Measurements from ENCODE around the gene MRGPRD.

MRGPRD gene

DNA sequence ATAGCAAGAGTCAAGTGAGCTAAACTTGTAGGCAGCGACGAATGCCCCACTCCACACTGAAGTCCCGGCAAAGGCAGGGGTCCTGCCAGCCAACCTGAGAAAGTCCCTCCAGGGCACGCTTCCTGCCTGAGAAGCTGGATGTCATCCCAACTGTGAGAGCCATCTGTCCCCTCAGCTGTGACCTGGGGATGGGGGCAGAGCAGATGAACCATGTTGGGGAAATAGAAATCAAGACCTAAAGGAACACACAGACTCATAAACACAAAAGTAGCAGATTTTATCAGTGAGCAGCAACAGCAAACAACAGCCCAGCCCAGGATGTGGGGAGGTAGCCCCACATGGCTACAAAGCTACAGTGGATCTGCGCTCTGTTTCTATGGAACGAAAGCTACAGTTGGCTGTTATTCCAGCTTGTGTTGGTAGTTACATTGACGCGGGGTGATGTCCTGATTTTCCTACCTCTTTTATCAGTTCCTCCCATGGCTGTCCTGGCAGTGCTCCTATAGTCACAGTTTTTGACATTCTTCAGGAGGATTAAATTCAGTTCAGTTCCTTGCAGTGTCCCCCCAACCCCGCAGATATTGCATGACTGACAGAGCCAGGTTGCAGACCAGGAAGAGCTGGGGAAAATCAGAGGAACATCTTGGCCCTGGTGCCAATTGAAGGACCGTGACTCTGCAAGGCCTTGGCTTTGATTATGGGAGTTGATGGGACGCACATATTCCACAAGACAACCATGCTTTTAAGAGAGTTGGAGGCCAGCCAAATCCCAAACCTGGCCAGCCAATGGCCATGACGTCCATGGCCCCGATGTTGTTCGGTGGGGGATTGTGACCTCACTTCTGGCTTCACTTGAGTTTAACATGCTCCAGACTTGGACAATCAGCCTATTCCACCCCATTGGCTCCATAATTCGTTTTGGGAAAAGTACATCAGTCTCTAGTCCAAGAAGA lies 14.6 kb downstream of the MRGPRD start:
- no peak overlapping the region for H3K18ac ChIP-seq (ENCODE audit: low read length)
- H3K27ac ChIP-seq (replicated peaks; ENCODE audit: low read length) = no peak overlapping the region
- H4K8ac ChIP-seq (ENCODE audit: low read depth, low read length) = no peak overlapping the region
- H3K9ac ChIP-seq (ENCODE audit: low read depth, low read length, poor library complexity) = peak overlapping the region; percentile 12
- H4K91ac ChIP-seq (ENCODE audit: low read depth, low read length, poor library complexity) = no peak overlapping the region
- H2BK12ac ChIP-seq (ENCODE audit: low read length) = no peak overlapping the region
- H3K14ac ChIP-seq (ENCODE audit: low read length) = no peak overlapping the region
- H3K4me3 ChIP-seq (ENCODE audit: low read length in 2 of 2) = no peak overlapping the region
- DNase-seq (ENCODE audit: low spot score) = no peak
- H3K79me1 ChIP-seq (ENCODE audit: low read depth, low read length) = no peaks in the 10 kb centered on the region
- no CpG with 5 or more reads among the region's 15 CpGs for WGBS, 2 donors (ENCODE audit: extremely low coverage in 2 of 2, insufficient read length in 2 of 2, insufficient replicate concordance in 1 of 2)
- H2AK5ac ChIP-seq (ENCODE audit: low read depth, low read length) = no peak overlapping the region
- H2AFZ ChIP-seq (ENCODE audit: low read length) = no peak overlapping the region
- H3K9me3 ChIP-seq (replicated peaks in 1 of 2; ENCODE audit: control insufficient read depth in 2 of 2, insufficient read depth in 1 of 2, low read depth in 1 of 2, low read length in 2 of 2) = peaks cover 0 to 12% of the 10 kb centered on the region in 2 donors
- H3K27me3 ChIP-seq (ENCODE audit: control insufficient read depth in 3 of 3, insufficient read depth in 3 of 3, low read depth in 1 of 3, low read length in 3 of 3) = peaks cover 0 to 14% (median 0%) of the 10 kb centered on the region in 3 experiments
- no peak overlapping the region for H2BK15ac ChIP-seq (ENCODE audit: low read length)
- no peak overlapping the region for H3K4me2 ChIP-seq (ENCODE audit: insufficient read depth, low read length, poor library complexity, severe bottlenecking)
- no peaks in the 10 kb centered on the region for H3K36me3 ChIP-seq (replicated peaks in 1 of 2; ENCODE audit: control insufficient read depth in 2 of 2, insufficient read depth in 2 of 2, low read length in 2 of 2)
- H2BK5ac ChIP-seq (ENCODE audit: low read length) = no peak overlapping the region
- H3K4me1 ChIP-seq (ENCODE audit: control insufficient read depth in 2 of 2, insufficient read depth in 1 of 2, low read depth in 1 of 2, low read length in 2 of 2) = no peaks in the 10 kb centered on the region
- H3K23ac ChIP-seq (ENCODE audit: low read depth, low read length, poor library complexity) = no peak overlapping the region
- H3K4ac ChIP-seq (ENCODE audit: low read length) = no peak overlapping the region
- no peak overlapping the region for H2BK120ac ChIP-seq (ENCODE audit: low read depth, low read length)

DNA sequence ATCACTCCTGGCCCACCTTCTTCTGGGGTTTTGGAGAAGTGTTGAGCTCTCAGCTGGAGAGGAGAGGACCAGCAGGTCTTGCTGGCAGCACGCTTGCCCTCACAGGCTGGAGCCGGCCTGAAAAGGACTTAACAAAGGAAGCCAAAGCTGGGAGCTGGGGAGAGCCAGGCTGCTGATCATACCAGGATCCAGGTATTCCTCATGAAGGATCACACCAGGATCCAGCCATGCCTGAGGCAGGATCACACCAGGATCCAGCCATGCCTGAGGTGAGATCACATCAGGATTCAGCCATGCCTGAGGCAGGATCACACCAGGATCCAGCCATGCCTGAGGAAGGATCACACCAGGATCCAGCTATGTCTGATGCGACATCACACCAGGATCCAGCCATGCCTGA lies 17.0 kb downstream of the MRGPRD start:
- H2BK12ac ChIP-seq (ENCODE audit: low read length) = no peak overlapping the region
- no peak overlapping the region for H4K91ac ChIP-seq (ENCODE audit: low read depth, low read length, poor library complexity)
- H2AFZ ChIP-seq (ENCODE audit: low read length) = no peak overlapping the region
- no peak overlapping the region for H3K23ac ChIP-seq (ENCODE audit: low read depth, low read length, poor library complexity)
- no peaks in the 10 kb centered on the region for H3K79me1 ChIP-seq (ENCODE audit: low read depth, low read length)
- H3K4me3 ChIP-seq (ENCODE audit: low read length in 2 of 2) = peak overlapping the region in 1 of 2 donors; percentile 1
- DNase-seq (ENCODE audit: low spot score) = no peak
- no peak overlapping the region for H3K14ac ChIP-seq (ENCODE audit: low read length)
- H3K4me2 ChIP-seq (ENCODE audit: insufficient read depth, low read length, poor library complexity, severe bottlenecking) = no peak overlapping the region
- H4K8ac ChIP-seq (ENCODE audit: low read depth, low read length) = no peak overlapping the region
- no peak overlapping the region for H3K27ac ChIP-seq (replicated peaks; ENCODE audit: low read length)
- H3K4ac ChIP-seq (ENCODE audit: low read length) = no peak overlapping the region
- no peak overlapping the region for H2BK15ac ChIP-seq (ENCODE audit: low read length)
- no peak overlapping the region for H2BK5ac ChIP-seq (ENCODE audit: low read length)
- peak overlapping the region; percentile 3 for H3K9ac ChIP-seq (ENCODE audit: low read depth, low read length, poor library complexity)
- no peak overlapping the region for H2BK120ac ChIP-seq (ENCODE audit: low read depth, low read length)
- no peaks in the 10 kb centered on the region for H3K4me1 ChIP-seq (ENCODE audit: control insufficient read depth in 2 of 2, insufficient read depth in 1 of 2, low read depth in 1 of 2, low read length in 2 of 2)
- H3K27me3 ChIP-seq (ENCODE audit: control insufficient read depth in 3 of 3, insufficient read depth in 3 of 3, low read depth in 1 of 3, low read length in 3 of 3) = peaks cover 0 to 8% (median 0%) of the 10 kb centered on the region in 3 experiments
- no peak overlapping the region for H2AK5ac ChIP-seq (ENCODE audit: low read depth, low read length)
- H3K18ac ChIP-seq (ENCODE audit: low read length) = no peak overlapping the region
- H3K36me3 ChIP-seq (replicated peaks in 1 of 2; ENCODE audit: control insufficient read depth in 2 of 2, insufficient read depth in 2 of 2, low read length in 2 of 2) = no peaks in the 10 kb centered on the region
- H3K9me3 ChIP-seq (replicated peaks in 1 of 2; ENCODE audit: control insufficient read depth in 2 of 2, insufficient read depth in 1 of 2, low read depth in 1 of 2, low read length in 2 of 2) = peaks cover 0 to 12% of the 10 kb centered on the region in 2 donors
- WGBS, 2 donors (ENCODE audit: extremely low coverage in 2 of 2, insufficient read length in 2 of 2, insufficient replicate concordance in 1 of 2) = no CpG with 5 or more reads among the region's 3 CpGs

DNA sequence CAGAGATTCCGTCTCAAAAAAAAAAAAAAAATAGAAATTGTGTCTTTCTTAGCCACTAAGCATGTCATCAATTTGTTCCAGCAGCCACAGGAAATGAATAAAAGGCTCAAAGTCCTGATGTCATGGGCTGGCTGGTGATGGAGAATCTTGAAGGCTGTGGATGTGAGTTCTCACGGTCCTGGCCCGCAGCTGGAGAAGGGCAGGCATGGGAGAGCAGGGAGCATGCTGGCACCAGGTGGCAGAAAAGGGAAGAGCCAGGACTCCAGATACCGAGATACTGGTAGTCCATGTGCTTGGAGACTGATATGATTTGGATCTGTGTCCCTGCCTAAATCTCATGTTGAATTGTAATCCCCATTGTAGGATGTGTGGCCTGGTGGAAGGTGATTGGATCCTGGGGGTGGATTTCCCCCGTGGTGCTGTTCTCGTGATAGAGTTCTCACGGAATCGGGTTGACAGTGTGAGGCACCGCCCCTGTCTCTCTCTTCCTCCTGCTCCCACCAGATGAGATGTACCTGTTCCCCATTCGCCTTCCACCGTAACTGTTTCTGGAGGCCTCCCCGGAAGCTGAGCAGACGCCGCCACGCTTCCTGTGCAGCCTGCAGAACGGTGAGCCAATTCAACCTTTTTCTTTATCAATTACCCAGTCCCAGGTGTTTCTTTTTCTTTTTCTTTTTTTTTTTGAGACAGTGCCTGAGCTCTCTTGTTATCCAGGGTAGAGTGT lies 18.1 kb downstream of the MRGPRD start:
- no peak for DNase-seq (ENCODE audit: low spot score)
- no peak overlapping the region for H2BK12ac ChIP-seq (ENCODE audit: low read length)
- no peak overlapping the region for H3K4me3 ChIP-seq (ENCODE audit: low read length in 2 of 2)
- H2BK5ac ChIP-seq (ENCODE audit: low read length) = no peak overlapping the region
- no peak overlapping the region for H3K4me2 ChIP-seq (ENCODE audit: insufficient read depth, low read length, poor library complexity, severe bottlenecking)
- peaks cover 0 to 12% of the 10 kb centered on the region in 2 donors for H3K9me3 ChIP-seq (replicated peaks in 1 of 2; ENCODE audit: control insufficient read depth in 2 of 2, insufficient read depth in 1 of 2, low read depth in 1 of 2, low read length in 2 of 2)
- H4K8ac ChIP-seq (ENCODE audit: low read depth, low read length) = no peak overlapping the region
- no peak overlapping the region for H3K9ac ChIP-seq (ENCODE audit: low read depth, low read length, poor library complexity)
- no peak overlapping the region for H3K23ac ChIP-seq (ENCODE audit: low read depth, low read length, poor library complexity)
- H3K36me3 ChIP-seq (replicated peaks in 1 of 2; ENCODE audit: control insufficient read depth in 2 of 2, insufficient read depth in 2 of 2, low read length in 2 of 2) = no peaks in the 10 kb centered on the region
- no peak overlapping the region for H4K91ac ChIP-seq (ENCODE audit: low read depth, low read length, poor library complexity)
- no peak overlapping the region for H3K18ac ChIP-seq (ENCODE audit: low read length)
- H3K4ac ChIP-seq (ENCODE audit: low read length) = no peak overlapping the region
- no peak overlapping the region for H2AFZ ChIP-seq (ENCODE audit: low read length)
- no peaks in the 10 kb centered on the region for H3K27me3 ChIP-seq (ENCODE audit: control insufficient read depth in 3 of 3, insufficient read depth in 3 of 3, low read depth in 1 of 3, low read length in 3 of 3)
- H2AK5ac ChIP-seq (ENCODE audit: low read depth, low read length) = peak overlapping the region; percentile 25
- no CpG with 5 or more reads among the region's 16 CpGs for WGBS, 2 donors (ENCODE audit: extremely low coverage in 2 of 2, insufficient read length in 2 of 2, insufficient replicate concordance in 1 of 2)
- no peak overlapping the region for H2BK15ac ChIP-seq (ENCODE audit: low read length)
- H2BK120ac ChIP-seq (ENCODE audit: low read depth, low read length) = no peak overlapping the region
- no peak overlapping the region for H3K27ac ChIP-seq (replicated peaks; ENCODE audit: low read length)
- H3K14ac ChIP-seq (ENCODE audit: low read length) = no peak overlapping the region
- no peaks in the 10 kb centered on the region for H3K4me1 ChIP-seq (ENCODE audit: control insufficient read depth in 2 of 2, insufficient read depth in 1 of 2, low read depth in 1 of 2, low read length in 2 of 2)
- no peaks in the 10 kb centered on the region for H3K79me1 ChIP-seq (ENCODE audit: low read depth, low read length)

DNA sequence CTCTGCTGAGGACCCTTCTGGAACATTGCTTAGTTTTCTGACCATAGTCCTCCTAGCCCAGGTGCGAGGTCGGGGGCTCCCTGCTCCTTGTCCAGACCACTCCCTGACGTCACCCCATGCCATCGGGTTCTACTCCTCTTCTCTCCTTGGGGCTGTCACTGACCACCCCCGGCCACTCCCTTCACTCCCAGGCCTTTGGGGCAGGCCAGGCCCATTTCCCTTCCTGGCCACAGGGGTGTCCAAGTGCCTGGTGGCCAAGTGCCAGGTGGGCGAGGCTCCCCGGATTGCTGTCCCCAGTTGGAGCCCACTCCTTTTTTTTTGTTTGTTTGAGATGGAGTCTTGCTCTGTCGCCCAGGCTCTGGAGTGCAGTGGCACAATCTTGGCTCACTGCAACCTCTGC lies 19.5 kb downstream of the MRGPRD start:
- H4K91ac ChIP-seq (ENCODE audit: low read depth, low read length, poor library complexity) = no peak overlapping the region
- H3K9me3 ChIP-seq (replicated peaks in 1 of 2; ENCODE audit: control insufficient read depth in 2 of 2, insufficient read depth in 1 of 2, low read depth in 1 of 2, low read length in 2 of 2) = peaks cover 0 to 12% of the 10 kb centered on the region in 2 donors
- no peak overlapping the region for H3K23ac ChIP-seq (ENCODE audit: low read depth, low read length, poor library complexity)
- no peaks in the 10 kb centered on the region for H3K36me3 ChIP-seq (replicated peaks in 1 of 2; ENCODE audit: control insufficient read depth in 2 of 2, insufficient read depth in 2 of 2, low read length in 2 of 2)
- H2AFZ ChIP-seq (ENCODE audit: low read length) = no peak overlapping the region
- no peaks in the 10 kb centered on the region for H3K27me3 ChIP-seq (ENCODE audit: control insufficient read depth in 3 of 3, insufficient read depth in 3 of 3, low read depth in 1 of 3, low read length in 3 of 3)
- WGBS, 2 donors (ENCODE audit: extremely low coverage in 2 of 2, insufficient read length in 2 of 2, insufficient replicate concordance in 1 of 2) = no CpG with 5 or more reads among the region's 8 CpGs
- no peak overlapping the region for H3K27ac ChIP-seq (replicated peaks; ENCODE audit: low read length)
- peak overlapping the region; percentile 34 for H2BK15ac ChIP-seq (ENCODE audit: low read length)
- no peak overlapping the region for H3K4me2 ChIP-seq (ENCODE audit: insufficient read depth, low read length, poor library complexity, severe bottlenecking)
- no peak overlapping the region for H3K4me3 ChIP-seq (ENCODE audit: low read length in 2 of 2)
- H2BK120ac ChIP-seq (ENCODE audit: low read depth, low read length) = no peak overlapping the region
- peak overlapping the region; percentile 19 for H2AK5ac ChIP-seq (ENCODE audit: low read depth, low read length)
- H2BK12ac ChIP-seq (ENCODE audit: low read length) = no peak overlapping the region
- H3K4me1 ChIP-seq (ENCODE audit: control insufficient read depth in 2 of 2, insufficient read depth in 1 of 2, low read depth in 1 of 2, low read length in 2 of 2) = peaks cover 0 to 4% of the 10 kb centered on the region in 2 donors
- H3K18ac ChIP-seq (ENCODE audit: low read length) = peak overlapping the region; percentile 21
- no peak overlapping the region for H3K14ac ChIP-seq (ENCODE audit: low read length)
- H2BK5ac ChIP-seq (ENCODE audit: low read length) = no peak overlapping the region
- no peak for DNase-seq (ENCODE audit: low spot score)
- H3K9ac ChIP-seq (ENCODE audit: low read depth, low read length, poor library complexity) = no peak overlapping the region
- H4K8ac ChIP-seq (ENCODE audit: low read depth, low read length) = no peak overlapping the region
- no peak overlapping the region for H3K4ac ChIP-seq (ENCODE audit: low read length)
- H3K79me1 ChIP-seq (ENCODE audit: low read depth, low read length) = no peaks in the 10 kb centered on the region
